Measurements from ENCODE around the gene GPR132.
A peak's percentile ranks its signal among the peaks of the same experiment; 100 is the strongest.
"Not testable (repeated sequence)": the region's sequence is repeated elsewhere in the genome, so short reads cannot be mapped to it uniquely, and the experiment has no call there.

Gene GPR132, protein sequence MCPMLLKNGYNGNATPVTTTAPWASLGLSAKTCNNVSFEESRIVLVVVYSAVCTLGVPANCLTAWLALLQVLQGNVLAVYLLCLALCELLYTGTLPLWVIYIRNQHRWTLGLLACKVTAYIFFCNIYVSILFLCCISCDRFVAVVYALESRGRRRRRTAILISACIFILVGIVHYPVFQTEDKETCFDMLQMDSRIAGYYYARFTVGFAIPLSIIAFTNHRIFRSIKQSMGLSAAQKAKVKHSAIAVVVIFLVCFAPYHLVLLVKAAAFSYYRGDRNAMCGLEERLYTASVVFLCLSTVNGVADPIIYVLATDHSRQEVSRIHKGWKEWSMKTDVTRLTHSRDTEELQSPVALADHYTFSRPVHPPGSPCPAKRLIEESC

DNA sequence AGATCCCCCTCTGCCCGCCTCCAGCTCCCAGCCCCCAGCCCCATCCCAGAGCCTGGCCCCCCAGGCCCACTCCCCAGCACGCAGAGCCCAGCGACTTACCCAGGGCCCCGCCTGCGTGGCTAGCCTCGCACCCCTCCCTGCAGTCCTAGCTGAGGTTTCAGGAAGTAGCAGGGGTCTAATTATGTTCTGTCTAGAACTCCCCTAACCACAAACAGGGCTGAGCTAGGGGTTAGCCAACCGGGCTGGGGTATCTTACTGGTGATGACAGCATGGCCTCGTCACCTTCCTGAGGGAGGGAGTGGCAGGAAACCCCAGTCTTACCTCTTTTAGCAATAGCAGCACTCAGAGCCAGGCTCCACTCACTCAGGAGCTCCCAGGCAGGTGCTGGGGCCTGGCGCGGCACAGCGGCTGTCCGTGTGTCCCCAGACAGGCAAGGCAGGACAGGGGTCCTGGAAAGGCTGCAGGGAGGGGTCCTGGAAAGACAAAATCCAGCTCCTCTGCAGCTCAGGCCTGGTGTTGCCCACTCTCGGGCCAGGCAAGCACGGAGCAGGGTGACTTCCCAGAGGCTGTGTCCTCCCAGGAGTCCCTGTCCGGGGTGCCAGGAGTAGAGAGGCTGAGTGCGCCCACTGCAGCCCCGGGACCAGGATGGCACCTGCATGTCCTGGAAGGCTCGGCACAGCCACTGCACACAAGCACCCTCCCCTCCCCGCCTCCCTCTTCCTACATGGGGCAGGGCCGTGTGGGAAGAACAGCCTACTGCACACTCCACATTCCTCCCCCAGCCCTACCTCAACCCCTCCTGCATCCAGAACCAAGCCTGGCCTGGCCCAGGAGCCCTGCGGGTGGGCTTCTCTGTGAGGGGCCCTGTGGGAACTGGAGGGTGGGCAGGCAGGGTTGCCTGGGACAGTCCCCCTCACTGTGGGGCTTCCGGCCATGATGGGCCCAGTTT lies at the start of gene GPR132:
Gene GPR132, minus strand, starts transcription at position 151 of the 949 bp plus-strand sequence. CDS start 10,010 bp downstream, outside the sequence.
- DNase-seq (ENCODE audit: low read depth in 1 of 2, low spot score in 1 of 2), result peak; percentile 56 to 88

DNA sequence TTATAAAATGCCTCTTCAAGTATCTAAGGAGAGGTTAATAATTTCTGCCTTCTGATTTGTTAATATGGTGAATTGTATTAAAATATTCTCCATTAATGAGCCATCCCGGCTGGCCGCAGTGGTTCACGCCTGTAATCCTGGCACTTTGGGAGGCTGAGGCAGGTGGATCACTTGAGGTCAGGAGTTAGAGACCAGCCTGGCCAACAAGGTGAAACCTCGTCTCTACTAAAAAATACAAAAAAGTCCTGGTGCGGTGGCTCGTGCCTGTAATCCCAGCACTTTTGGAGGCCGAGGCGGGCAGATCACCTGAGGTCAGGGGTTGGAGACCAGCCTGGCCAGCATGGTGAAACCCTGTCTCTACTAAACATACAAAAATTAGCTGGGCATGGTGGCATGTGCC lies 44.0 kb upstream of the GPR132 start:
- DNase-seq (ENCODE audit: low read depth in 1 of 2, low spot score in 1 of 2), result not testable (repeated sequence)

DNA sequence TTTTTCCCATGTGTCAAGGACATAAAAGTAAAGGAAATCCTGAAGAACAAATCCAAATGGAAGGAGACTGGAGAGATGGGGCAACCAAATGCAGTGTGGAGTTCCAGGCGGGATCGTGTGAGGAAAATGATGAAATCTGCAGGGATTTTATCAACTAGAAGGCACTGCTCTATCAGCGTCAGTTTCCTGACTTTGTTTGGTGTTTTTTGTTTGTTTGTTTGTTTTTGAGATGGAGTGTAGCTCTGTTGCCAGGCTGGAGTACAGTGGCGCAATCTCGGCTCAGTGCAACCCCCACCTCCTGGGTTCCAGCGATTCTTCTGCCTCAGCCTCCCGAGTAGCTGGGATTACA lies 43.3 kb upstream of the GPR132 start:
- no peak for DNase-seq (ENCODE audit: low read depth in 1 of 2, low spot score in 1 of 2)

DNA sequence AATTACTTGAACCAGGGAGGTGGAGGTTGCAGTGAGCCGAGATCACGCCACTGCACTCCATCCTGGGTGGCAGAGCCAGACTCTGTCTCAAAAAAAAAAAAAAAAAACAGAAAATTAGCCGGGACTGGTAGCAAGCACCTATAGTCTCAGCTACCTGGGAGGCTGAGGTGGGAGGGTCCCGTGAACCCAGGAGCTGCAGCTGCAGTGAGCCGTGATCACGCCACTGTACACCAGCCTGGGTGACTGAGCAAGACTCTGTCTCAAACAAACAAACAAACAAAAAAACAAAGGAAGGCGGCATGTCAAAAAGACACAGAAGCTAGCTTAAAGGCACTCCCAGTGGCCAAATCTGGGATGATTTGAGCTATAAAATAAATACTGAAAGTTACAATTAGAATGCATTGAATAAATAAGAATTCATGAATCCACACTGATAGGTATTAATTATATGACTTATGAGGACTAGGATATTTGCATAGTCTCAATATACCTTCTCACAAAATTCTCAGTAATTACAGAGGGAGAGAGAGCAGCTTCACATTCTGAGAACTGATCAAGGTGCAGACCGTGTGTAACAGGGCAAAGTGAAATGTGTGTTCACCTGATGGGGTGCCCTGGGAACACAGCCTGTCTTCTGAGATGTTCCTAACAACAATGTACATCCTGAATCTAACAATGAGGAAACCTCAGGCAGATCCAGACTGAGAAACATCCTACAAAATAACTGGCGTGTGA lies 42.7 kb upstream of the GPR132 start:
- DNase-seq (ENCODE audit: low read depth in 1 of 2, low spot score in 1 of 2), result no peak

DNA sequence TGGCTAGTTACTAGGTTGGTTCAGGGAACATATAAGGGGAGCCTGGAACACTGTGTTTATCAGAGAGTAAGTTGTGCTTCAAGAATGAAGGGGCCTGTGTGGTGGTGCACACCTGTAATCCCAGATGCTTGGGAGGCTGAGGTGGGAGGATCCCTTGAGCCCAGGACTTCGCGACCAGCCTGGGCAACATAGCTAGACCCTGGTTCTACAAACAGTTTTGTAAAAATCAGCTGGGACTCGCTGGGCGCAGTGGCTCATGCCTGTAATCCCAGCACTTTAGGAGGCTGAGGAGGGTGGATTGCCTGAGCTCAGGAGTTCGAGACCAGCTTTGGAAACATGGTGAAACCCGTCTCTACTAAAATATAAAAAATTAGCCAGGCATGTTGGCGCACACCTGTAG lies 42.1 kb upstream of the GPR132 start:
- DNase-seq (ENCODE audit: low read depth in 1 of 2, low spot score in 1 of 2), result no peak

DNA sequence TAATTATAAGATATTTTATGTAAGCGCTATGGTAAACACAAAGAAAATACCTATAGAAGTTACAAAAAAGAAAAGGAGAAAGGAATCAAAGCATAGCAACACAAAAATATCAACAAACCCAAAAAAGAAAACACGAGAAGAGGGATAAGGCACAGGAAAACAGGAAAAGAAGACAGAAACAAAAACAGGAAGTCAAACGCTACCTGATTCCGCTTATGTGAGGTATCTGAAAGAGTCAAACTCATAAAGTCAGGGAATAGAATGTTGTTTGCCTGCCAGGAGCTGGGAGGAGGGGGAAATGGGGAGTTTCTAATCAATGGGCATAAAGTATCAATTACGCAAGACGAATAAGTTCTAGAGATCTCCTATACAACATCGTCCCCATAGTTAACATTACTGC lies 39.9 kb upstream of the GPR132 start:
- no peak for DNase-seq (ENCODE audit: low read depth in 1 of 2, low spot score in 1 of 2)

DNA sequence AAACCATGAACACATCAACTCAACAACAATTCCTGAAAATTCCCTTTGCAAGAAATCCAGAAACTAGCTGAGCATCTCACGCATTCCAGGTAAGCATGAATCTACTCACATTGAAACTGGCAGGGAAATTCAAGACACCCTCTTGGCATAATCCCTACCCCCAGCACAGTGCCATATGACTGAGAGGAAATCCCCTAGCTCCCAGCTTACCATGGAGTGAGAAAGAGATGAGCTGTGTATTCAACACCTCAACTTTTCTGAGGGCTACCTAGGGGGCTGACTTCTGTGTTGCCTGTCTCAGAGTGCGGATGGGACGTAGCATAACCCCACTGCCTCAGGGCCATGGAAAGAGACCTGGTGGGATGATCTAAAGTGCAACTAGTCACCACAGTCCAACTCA lies 37.7 kb upstream of the GPR132 start:
- no peak for DNase-seq (ENCODE audit: low read depth in 1 of 2, low spot score in 1 of 2)

DNA sequence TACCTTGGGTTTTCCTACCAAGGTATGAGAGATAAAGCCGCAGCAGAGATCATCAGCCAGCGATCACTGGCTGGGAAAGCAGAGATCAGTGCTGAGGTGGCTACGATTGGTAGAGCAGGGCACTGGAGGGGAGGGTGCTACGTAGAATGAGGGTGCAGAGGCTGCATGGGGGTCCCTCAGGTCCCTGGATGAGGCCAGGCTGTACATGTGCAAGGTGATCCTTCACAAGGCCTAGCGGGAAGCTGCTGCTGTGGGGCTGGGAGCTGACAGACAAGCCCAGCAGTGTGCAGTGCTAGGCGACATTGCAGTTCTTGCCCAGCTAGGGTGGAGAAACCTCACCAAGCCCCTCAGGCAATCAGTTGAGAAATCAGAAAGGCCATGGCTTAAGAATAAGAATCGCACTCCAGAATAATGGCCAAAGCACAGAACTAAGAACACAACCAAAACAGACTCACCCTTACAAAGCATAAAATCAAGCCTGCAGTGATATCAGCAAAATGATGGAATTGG lies 37.2 kb upstream of the GPR132 start:
- DNase-seq (ENCODE audit: low read depth in 1 of 2, low spot score in 1 of 2), result no peak

DNA sequence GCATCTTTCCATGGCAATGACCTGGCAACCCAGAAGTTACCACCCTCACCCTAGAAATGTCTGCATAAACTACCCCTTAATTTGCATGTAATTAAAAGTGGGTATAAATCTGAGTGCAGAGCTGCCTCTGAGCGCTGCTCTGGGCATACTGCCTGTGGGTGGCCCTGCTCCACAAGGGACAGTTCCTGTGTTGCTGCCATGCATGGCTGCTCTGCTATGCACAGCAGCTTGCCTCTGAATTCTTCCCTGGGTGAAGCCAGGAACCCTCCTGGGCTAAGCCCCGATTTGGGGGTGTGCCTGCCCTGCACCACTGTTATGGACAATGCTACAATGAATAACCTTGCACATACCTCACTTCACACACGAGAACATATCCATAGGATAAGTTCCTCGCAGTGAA lies 35.7 kb upstream of the GPR132 start:
- DNase-seq (ENCODE audit: low read depth in 1 of 2, low spot score in 1 of 2), result no peak

DNA sequence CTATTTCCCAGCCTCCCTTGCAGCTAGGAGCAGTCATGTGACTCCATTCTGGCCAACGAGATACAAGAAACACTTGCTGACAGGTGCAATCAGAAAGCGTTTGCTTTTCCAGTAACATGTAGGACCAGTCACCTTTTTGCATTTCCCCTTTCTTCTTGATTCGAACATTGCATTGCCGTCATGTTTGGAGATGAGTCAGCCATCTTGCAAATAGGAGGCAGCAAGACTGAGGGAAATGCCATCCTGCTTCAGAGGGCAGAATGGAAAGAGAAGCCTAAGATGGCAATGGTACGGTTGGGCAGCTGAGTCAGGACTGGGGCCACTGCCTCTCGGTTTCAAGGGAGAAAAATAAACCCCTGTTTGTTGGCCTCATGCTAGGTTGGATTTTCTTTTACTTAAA lies 34.5 kb upstream of the GPR132 start:
- no peak for DNase-seq (ENCODE audit: low read depth in 1 of 2, low spot score in 1 of 2)

DNA sequence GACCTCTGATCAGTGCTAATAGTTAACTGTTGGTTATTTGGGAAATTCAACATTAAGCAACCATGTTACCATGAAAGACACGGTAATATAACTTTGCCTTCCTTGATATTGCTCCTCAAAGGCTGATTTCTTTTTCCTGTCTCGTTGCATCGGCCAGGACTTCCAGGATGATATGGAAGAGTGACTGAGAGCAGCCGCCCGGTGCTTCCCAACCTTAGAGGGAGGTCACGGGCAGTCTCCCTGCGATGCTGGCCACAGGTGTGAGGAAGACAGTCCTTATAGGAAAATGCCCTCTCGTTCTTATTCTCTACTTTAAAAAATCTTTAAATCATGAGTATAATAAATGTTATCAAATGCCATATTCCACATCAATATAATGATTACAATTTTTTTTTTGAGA lies 33.1 kb upstream of the GPR132 start:
- no peak for DNase-seq (ENCODE audit: low read depth in 1 of 2, low spot score in 1 of 2)

DNA sequence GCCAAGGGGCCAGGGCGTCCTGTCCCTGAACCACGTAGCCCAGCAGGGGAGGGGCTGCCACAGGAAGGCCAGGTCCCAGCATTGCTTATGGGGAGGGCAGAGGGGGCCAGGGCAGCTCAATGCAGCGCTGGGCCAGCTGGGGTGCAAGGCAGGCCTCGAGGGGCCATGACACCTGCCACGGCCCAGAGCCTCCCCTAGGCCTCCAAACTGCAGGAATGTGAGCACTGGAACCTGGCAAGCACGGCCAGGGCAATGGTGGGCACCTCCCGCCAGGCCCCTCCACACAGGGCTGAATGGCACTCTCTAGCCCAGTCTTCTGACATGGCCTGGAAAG lies 32.5 kb upstream of the GPR132 start:
- no peak for DNase-seq (ENCODE audit: low read depth in 1 of 2, low spot score in 1 of 2)

DNA sequence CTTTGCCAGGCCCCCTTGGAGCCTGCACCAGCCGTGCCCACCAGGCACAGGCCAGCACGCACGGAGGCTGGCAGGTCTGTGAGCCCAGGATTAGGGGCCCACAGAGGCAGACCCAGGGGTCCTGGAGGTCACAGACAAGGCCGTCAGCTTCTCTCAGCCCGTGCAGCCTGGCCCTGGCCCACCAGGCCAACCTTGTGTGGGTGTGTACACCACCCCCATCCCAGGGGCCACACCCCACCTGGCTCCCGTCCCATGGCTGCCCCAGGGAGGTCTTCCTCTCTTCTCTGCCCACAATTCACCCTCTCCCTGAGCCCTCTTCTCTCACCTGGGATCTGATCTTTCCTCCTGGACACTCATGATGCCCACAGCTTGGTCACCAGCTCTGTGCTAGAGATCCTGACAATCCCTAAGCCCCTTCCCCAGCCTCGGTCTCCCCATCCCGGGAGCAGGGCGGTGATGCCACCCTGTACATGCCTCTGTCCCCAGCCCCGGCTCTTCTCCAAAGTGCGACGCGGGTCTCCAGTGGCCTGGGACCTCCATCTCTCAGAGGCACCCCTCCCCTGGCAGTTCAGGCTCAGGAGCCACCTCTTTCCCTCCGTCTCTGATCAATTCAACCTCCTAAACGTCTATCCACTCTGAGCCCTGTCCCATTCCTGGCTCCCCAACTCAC lies 31.1 kb upstream of the GPR132 start:
- no peak for DNase-seq (ENCODE audit: low read depth in 1 of 2, low spot score in 1 of 2)

DNA sequence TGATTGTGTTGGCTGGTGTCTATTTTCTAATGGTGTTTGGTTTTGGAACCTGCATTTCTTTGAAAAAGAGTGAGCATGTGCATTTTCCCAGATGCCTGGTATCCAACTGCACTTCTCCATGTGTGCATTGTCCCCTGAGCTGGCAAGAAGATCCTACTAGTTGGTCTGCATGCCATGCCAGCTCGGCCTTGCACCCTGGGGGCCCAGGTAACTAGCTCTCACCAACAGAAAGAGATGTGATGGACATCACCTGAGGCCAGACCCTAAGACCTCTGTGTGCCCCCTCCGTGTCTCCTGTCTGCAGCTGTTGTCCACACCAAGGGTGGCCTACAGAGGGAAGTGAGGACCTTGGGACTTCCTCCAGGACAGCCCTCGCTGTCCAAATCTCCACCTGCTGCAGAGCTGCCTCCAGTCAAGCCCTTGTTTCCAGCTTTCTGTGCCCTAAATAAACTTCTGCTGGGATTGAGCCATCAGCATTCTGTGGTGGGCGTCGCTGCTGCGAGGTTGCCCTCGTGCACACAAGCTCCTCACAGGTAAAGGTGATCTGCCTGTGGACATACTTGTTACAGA lies 30.1 kb upstream of the GPR132 start:
- DNase-seq (ENCODE audit: low read depth in 1 of 2, low spot score in 1 of 2), result no peak

DNA sequence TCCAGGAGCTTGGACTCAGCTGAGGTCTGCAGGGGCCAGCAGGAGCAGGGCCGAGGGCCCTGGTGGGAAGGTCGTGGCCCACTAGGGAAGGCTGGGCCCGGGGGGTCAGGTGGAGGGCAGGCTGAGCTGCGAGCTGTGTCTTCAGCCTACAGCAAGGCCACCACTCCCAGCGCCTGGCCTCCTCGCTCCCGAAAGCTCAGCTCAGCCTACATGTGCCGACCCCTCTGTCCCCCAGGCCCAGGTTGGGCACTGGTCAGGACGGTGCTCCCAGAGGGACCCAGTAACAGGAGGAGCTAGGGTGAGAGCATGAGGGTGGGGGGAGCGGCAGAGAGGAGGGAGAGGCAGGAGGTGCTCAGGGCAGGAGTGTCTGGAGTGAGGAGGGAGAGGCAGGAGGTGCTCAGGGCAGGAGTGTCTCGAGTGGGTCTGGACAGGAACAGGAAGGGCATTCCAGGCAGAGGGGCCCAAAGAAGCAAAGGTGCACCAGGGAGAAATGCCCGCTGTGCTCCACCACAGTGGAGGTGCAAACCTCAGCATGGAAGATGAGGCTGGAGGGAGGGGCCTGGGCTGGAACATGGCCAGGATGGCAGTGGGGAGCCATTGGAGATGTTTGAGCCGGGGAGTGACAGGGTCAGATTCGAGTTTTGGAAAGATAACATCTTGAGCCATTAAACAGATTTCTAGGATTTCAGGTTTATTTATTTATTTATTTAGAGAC lies 29.1 kb upstream of the GPR132 start:
- DNase-seq (ENCODE audit: low read depth in 1 of 2, low spot score in 1 of 2), result no peak

DNA sequence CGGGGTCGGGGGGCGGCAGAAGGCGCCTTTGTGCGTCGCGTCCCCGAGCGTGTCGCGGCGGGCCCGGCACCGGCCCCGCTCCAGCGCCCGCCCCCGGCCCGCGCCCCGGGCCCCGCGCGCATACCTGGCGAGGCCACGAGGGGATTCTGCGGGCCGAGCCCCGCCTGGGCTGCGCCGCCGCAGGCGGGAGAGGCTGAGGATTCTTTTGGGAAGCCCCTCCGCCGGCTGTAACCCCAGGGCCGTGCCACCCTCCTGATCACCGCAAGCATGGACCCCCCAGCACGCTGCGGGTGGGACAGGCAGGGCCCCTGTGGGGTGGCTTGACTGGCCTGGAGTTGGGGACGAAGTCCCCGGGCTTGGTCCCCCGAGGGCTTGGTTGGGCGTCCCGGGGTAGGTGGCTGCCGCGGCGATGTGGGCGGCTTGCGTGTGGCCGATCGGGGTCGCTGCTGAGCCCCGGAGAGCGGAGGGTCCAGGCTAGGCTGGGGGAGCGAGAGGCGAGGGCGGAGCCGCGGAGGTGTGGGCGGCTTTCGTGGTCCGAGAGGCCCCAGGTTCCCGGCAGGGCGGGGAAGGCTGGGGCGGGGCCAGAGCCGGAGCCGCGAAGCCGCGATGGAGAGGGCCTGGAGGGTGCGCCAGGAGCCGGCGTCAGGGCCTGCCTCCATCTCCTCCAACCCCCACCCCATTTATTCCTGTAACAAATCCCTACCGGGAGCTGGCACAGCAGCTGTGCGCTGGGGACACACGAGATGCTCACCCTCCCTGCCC lies 28.4 kb upstream of the GPR132 start:
- DNase-seq (ENCODE audit: low read depth in 1 of 2, low spot score in 1 of 2), result peak in 1 of 2 donors; percentile 71

DNA sequence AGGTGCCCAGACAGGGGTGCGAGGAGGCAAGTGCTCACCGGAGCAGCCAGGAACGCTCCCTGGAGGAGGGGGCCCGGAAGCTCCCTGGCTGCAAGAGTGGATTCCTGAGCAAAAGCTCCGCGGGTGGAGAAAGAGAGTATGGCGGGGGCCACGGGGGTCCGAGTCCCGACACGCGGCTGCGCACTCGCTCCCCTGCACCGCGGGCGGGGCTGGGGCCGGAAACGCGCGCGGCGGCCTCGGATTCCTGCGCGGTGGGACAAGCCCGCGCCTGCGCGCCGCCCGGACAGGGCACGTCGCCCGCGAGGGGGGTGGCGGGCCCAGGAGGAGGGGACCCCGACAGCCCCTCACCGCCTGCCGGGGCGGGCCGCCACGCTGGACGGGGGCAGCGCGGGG lies 27.8 kb upstream of the GPR132 start:
- DNase-seq (ENCODE audit: low read depth in 1 of 2, low spot score in 1 of 2), result peak in 1 of 2 donors; percentile 57

DNA sequence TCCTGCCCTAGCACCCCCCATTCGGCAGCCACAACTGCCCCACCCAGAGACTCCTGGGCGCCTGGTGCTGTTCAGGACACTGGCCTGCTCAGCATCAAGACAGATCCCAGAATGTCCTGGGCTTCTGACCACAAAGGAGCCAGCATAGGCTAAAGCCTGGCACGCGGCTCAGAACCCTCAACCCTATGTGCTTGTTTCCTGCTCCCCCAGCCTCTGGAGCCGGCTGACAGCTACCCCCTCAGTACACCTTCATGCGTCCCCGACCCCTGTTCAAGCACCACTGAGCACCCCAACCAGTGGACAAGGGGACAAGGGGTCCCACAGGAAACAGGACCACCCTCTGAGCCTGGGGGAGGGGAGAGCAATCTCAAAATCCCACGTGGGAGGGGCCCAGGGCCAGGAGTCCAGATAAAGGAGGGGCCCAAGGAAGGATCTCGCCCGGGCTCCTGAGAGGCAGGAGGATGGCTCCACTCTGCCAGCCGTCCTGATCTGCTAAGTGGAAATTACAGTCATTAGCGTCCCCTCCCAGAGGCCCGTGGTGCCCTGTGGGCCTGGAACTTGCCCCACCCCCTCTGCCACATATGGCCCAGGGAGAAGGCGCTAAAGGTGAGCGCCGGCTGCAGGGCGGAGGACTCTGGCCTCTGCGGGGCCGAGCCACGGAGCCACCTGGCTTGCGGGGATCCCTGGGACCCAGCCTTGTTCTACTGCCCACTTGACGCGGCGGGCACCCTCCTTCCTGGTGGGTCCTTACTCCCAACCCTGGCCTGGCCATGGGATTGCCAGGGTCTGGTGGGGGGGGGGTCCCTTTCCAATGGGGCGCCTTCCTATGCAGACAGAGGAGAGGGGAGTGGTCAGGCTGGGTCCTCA lies 27.2 kb upstream of the GPR132 start:
- DNase-seq (ENCODE audit: low read depth in 1 of 2, low spot score in 1 of 2), result no peak

Measured in activated CD4-positive, alpha-beta T cell treated with anti-CD3 and anti-CD28 coated beads, Interleukin-2, amount 50 U/mL, for 24 hours (primary cell).